ENCODE data around the gene UTP15. TPM values are rescaled to one million over a fixed set of nuclear protein-coding genes. Genes with fewer than 3 reads are reported as not detected.

UTP15 gene
- total RNA-seq, 1 donor from 2014 or later, result 19.6 TPM

DNA sequence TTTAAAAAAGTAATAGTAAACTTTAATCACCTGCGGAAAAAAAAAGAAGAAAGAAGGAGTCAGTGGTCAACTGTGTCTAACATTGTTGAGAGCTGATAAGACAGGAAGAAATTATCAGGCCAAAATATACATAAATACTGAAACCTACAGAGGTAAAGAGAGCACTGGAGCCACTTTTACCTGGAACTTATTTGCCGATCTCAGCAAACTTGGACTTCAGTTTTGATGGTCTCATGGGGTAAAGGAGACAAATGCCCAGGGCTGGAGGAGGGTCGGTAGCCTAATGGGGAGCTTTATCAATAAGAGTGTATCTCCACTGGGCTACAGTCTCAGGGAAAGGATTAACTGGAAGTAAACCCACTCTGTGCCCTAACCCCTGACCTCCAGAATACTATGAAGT, 33.8 kb downstream of the UTP15 start:
- no peak overlapping the region for H3K4me3 Mint-ChIP-seq (ENCODE audit: unreplicated experiment)
- peaks cover 13% of the 10 kb centered on the region for H3K4me1 Mint-ChIP-seq (ENCODE audit: unreplicated experiment)
- peaks cover 9% of the 10 kb centered on the region for H3K36me3 Mint-ChIP-seq (ENCODE audit: unreplicated experiment)
- TF ChIP-seq, protein P1, sequence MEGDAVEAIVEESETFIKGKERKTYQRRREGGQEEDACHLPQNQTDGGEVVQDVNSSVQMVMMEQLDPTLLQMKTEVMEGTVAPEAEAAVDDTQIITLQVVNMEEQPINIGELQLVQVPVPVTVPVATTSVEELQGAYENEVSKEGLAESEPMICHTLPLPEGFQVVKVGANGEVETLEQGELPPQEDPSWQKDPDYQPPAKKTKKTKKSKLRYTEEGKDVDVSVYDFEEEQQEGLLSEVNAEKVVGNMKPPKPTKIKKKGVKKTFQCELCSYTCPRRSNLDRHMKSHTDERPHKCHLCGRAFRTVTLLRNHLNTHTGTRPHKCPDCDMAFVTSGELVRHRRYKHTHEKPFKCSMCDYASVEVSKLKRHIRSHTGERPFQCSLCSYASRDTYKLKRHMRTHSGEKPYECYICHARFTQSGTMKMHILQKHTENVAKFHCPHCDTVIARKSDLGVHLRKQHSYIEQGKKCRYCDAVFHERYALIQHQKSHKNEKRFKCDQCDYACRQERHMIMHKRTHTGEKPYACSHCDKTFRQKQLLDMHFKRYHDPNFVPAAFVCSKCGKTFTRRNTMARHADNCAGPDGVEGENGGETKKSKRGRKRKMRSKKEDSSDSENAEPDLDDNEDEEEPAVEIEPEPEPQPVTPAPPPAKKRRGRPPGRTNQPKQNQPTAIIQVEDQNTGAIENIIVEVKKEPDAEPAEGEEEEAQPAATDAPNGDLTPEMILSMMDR (IDR thresholded peaks at IDR 0.05), result no peak
- H3K27me3 Mint-ChIP-seq (ENCODE audit: unreplicated experiment), result no peaks in the 10 kb centered on the region
- DNase-seq (ENCODE audit: extremely low spot score, unreplicated experiment), result no peak
- H3K27ac Mint-ChIP-seq (ENCODE audit: unreplicated experiment), result no peak overlapping the region
- peaks cover 19% of the 10 kb centered on the region for H3K9me3 Mint-ChIP-seq (ENCODE audit: unreplicated experiment)

DNA sequence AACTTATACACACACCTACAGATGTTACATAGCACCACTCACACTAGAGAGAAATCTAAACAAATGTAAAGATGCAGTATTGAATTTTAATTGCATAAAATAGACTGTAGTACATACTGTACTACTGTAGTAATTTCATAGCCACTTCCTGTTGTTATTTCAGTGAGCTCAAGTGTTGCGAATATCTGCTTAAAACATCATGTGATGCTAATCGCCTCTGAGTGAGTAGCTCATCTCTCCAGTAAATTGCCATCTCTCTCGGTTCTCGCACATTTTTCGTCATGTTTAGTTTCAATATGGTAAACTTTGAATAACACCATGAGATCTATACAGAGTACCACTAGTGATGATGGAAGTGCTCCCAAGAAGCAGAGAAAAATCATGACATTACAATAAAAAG, 38.5 kb downstream of the UTP15 start:
- H3K4me3 Mint-ChIP-seq (ENCODE audit: unreplicated experiment), result peak overlapping the region; percentile 33
- H3K4me1 Mint-ChIP-seq (ENCODE audit: unreplicated experiment), result peaks cover 44% of the 10 kb centered on the region
- H3K27ac Mint-ChIP-seq (ENCODE audit: unreplicated experiment), result peak overlapping the region; percentile 93
- no peak for DNase-seq (ENCODE audit: extremely low spot score, unreplicated experiment)
- H3K27me3 Mint-ChIP-seq (ENCODE audit: unreplicated experiment), result no peaks in the 10 kb centered on the region
- H3K9me3 Mint-ChIP-seq (ENCODE audit: unreplicated experiment), result peaks cover 19% of the 10 kb centered on the region
- peaks cover 9% of the 10 kb centered on the region for H3K36me3 Mint-ChIP-seq (ENCODE audit: unreplicated experiment)
- TF ChIP-seq, protein P1 (IDR thresholded peaks at IDR 0.05), result no peak

DNA sequence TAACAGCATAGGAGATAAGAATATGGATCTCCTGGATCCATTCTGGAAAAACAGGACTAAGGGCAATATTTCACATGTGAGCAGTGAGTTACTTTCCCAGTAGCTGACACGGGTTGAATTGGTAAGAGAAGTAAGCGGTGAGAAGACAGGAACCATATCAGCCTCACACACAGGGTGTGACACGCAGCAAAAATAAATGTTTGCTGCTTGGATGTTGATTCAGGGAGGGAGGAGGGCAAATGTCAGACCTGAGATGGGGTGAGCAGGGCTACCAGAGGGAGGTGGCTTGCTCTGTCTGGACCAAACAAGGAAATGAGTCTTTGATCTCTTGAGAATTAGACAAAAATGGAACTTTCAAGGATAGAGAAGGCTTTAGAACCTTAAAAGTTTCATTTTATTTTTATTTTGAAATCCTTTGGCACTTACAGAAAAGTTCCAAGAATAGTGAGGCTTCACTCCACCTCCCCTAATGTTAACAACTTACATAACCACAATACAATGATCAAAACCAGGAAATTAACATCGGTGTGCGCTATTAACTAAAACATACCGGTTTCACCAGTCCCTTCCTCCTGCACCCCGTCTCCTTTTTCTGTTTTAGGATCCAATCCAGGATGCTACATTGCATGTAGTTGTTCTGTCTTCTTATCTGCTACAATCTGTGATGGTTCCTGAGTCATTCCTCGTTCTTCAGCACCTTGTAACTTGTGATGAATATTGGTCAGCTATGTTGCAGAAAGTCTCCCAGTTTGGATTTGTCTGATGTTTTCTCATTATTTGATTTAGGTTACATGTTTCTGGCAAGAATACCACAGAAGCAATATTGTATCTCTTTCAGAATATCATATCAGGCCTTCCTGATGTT, 39.9 kb downstream of the UTP15 start:
- TF ChIP-seq, protein P1 (IDR thresholded peaks at IDR 0.05), result no peak
- H3K4me1 Mint-ChIP-seq (ENCODE audit: unreplicated experiment), result peaks cover 44% of the 10 kb centered on the region

DNA sequence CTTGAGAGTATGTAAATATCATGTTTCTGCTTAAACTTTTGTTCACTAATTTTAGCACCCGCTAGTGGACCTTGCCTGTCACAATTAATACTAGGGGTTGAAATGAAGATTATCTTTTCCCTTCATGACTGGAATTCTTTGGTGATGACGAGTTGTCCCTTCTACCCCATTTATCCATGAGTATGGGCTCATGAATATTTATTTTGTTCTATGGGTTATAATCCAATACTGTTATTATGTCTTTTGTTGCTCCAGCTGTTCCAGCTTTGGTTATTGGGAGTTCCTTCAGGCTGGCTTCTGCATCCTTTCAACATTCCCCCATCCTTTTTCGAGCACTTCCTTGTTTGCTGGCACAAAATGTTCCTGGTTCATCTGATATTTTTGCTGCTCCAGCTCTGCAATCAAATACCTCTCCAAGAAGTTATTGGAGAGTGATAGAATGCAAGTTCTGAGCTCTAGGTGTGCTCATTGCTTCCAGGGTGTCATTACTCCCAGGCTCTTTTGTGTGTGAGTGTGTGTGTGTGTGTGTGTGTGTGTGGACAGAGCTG, 40.7 kb downstream of the UTP15 start:
- Mint-ChIP-seq H3K36me3 (ENCODE audit: unreplicated experiment) (peaks cover 7% of the 10 kb centered on the region), H3K27me3 (ENCODE audit: unreplicated experiment) (no peaks in the 10 kb centered on the region), H3K4me1 (ENCODE audit: unreplicated experiment) (peaks cover 44% of the 10 kb centered on the region), H3K27ac (ENCODE audit: unreplicated experiment) (peak overlapping the region; percentile 28), H3K4me3 (ENCODE audit: unreplicated experiment) (no peak overlapping the region), H3K9me3 (ENCODE audit: unreplicated experiment) (peaks cover 12% of the 10 kb centered on the region)
- DNase-seq (ENCODE audit: extremely low spot score, unreplicated experiment), result no peak
- TF ChIP-seq, protein P1 (IDR thresholded peaks at IDR 0.05), result no peak

More for the DNA sequence above, 39.9 kb downstream of the UTP15 start:
- no peak overlapping the region for H3K4me3 Mint-ChIP-seq (ENCODE audit: unreplicated experiment)
- peaks cover 9% of the 10 kb centered on the region for H3K36me3 Mint-ChIP-seq (ENCODE audit: unreplicated experiment)
- no peak for DNase-seq (ENCODE audit: extremely low spot score, unreplicated experiment)
- peak overlapping the region; percentile 28 for H3K27ac Mint-ChIP-seq (ENCODE audit: unreplicated experiment)
- H3K27me3 Mint-ChIP-seq (ENCODE audit: unreplicated experiment), result no peaks in the 10 kb centered on the region
- H3K9me3 Mint-ChIP-seq (ENCODE audit: unreplicated experiment), result peaks cover 19% of the 10 kb centered on the region

DNA sequence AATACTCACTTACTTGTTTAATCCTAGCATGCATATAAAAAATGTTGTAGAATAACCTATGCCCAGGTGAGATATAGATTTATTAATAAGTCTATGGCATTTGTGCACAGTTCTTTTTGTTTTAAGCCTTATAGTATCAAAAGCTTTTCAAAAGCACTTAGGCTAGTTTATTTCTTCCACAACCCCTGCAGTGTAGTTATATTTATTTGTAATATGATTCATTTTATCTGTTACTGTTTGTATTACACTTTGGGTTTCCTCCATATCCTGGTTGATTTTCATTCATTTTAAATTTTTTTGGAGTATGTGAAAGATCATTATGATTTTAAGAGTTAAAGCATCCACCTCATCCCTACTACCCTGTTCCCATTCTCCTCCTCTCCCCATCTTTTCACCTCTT, 41.7 kb downstream of the UTP15 start:
- peak overlapping the region; percentile 42 for H3K27ac Mint-ChIP-seq (ENCODE audit: unreplicated experiment)
- H3K9me3 Mint-ChIP-seq (ENCODE audit: unreplicated experiment), result peaks cover 3% of the 10 kb centered on the region
- H3K4me3 Mint-ChIP-seq (ENCODE audit: unreplicated experiment), result no peak overlapping the region
- H3K36me3 Mint-ChIP-seq (ENCODE audit: unreplicated experiment), result no peaks in the 10 kb centered on the region
- peaks cover 44% of the 10 kb centered on the region for H3K4me1 Mint-ChIP-seq (ENCODE audit: unreplicated experiment)
- H3K27me3 Mint-ChIP-seq (ENCODE audit: unreplicated experiment), result no peaks in the 10 kb centered on the region
- TF ChIP-seq, protein P1 (IDR thresholded peaks at IDR 0.05), result no peak
- DNase-seq (ENCODE audit: extremely low spot score, unreplicated experiment), result no peak
